LNCaP clone FGC (cell line): ENCODE measurements around the gene TIMP1.

ENCODE experiments used
- DNase-seq: peaks from one replicate; pipeline ENCODE4 v3.0.0-alpha.2; 2011; ENCODE audit warnings: low read depth
- H3K4me3 ChIP-seq: 2 replicates; pipeline ENCODE4 v1.5.1; 2011; ENCODE audit warnings: mild to moderate bottlenecking, low read depth, low read length, control low read depth
- TF ChIP-seq, protein P1 (sequence below): IDR thresholded peaks from 2 replicates; pipeline ENCODE4 v1.5.1; 2012; ENCODE audit warnings: mild to moderate bottlenecking; ENCODE audit not compliant: control insufficient read depth, insufficient read depth; ENCODE audit errors: extremely low read depth

TIMP1 gene

DNA sequence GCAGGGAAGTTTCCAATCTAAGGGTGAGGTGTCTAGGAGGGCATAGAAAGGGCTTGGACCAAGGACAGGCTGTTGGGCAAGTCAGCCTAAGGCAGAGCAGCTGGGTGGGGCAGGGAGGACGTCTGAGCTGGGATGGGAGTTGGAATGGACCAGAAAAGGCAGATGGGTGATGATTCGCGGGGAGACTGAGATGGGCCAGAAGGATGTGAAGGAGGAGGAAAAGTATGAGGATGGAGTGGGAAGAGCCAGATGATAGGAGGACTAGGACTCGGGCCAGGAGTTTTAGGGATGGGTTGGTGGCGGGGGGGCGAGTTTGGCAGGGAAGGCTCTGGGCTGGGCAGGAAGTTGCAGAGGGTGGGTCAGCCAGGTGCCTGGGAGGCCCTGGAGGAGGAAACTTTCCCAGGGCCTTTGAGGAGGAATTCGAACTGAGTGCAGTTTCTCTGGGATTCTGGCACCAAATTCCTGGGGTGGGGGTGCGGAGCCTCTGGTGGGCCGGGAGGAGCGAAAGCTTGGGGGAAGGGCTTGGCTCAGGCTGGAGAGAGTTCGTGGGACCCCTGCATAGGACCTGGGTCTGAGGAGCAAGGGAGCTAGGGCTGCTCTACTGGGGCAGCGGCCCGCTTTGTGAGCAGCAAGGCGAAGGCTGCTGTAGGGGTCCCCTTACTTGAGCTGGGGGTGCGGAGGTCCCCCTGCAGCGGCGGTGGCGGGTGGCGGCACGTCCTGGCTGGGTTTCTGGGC is 8.7 kb upstream of the TIMP1 start:
- no peak overlapping the region for H3K4me3 ChIP-seq
- no peak for DNase-seq
- TF ChIP-seq, protein P1, sequence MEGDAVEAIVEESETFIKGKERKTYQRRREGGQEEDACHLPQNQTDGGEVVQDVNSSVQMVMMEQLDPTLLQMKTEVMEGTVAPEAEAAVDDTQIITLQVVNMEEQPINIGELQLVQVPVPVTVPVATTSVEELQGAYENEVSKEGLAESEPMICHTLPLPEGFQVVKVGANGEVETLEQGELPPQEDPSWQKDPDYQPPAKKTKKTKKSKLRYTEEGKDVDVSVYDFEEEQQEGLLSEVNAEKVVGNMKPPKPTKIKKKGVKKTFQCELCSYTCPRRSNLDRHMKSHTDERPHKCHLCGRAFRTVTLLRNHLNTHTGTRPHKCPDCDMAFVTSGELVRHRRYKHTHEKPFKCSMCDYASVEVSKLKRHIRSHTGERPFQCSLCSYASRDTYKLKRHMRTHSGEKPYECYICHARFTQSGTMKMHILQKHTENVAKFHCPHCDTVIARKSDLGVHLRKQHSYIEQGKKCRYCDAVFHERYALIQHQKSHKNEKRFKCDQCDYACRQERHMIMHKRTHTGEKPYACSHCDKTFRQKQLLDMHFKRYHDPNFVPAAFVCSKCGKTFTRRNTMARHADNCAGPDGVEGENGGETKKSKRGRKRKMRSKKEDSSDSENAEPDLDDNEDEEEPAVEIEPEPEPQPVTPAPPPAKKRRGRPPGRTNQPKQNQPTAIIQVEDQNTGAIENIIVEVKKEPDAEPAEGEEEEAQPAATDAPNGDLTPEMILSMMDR, result no peak

GRCh38 chrX:47574076-47574546 is 8.1 kb upstream of the TIMP1 start:
- TF ChIP-seq, protein P1, result no peak
- H3K4me3 ChIP-seq, result no peak overlapping the region
- DNase-seq, result no peak

DNA sequence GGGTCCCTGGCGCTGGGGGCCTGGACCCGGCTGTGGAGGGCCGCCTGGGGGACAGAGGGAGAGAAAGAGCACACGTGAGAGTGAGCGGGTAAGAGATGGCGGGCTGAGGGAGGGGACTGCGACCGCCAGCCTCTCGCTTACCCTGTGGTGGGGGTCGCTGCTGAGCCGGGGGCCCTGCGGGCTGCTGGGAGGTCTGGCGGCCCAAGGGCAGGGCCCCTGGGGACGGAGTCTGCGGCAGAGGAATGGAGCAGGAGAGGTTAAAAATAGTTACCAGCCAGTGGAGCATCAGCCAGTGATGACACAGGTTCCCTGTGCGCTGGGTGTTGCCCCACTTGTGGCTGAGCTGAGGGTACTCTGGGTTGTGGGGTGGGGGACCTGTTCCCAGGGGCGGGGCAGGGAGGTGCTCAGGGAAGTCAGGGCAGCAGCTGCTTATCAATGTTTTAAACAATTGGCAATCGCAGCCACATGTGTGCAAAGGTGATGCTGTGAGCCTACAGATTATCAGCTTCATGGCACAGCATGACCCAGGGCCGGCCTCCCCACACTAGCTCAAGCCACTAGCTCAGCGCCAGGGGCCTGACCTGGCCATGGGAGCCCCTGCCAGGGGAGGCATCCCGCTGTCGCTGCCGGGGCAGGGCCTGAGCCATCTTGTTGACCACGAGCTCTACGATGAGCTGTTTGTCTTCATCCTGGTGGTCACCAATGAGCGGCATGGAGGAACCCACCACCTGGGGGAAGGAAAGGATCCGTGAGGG is 7.5 kb upstream of the TIMP1 start:
- TF ChIP-seq, protein P1, result no peak
- DNase-seq, result no peak
- H3K4me3 ChIP-seq, result no peak overlapping the region

DNA sequence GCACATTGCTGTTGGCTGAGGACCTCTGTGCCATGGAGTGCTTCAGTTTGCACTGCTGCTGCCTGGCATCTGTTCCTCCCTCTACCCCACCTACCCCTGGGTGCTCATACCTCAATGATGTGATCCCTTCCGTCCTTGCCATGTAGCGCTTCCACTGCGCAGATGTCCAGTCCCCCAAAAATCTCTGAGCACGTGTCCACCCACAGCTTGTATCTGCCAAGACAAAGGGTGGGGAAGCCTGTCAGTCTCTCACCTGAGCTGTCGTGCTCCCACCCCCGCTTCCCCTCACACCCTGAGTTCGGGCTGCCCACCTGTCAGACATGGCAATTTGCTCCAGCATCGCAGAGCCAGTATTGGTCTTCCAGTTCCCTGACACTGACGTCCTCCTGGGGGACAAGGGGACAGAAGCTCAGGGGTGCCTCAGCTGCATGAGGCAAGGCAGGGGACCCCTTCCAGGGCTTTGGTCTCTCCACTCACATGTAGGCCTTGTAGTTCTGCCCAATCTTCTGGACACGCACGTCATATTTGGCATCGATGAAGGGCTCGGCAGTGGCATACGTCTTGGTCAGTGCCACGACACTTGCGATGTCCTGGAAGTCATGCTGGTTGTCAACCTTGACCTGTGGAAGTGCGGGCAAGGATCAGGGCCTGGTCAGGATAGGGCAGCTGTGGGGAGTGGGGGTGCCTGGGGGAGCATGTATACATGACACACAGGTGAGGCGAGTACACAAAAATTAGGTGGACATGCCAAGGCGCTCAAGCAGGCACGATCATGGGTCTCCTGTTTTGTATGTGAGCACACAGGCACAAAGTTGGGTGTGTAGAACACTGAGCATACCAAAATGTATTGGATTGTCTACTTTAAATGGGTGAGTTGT is 6.0 kb upstream of the TIMP1 start:
- no peak overlapping the region for H3K4me3 ChIP-seq
- DNase-seq, result no peak
- TF ChIP-seq, protein P1, result no peak

DNA sequence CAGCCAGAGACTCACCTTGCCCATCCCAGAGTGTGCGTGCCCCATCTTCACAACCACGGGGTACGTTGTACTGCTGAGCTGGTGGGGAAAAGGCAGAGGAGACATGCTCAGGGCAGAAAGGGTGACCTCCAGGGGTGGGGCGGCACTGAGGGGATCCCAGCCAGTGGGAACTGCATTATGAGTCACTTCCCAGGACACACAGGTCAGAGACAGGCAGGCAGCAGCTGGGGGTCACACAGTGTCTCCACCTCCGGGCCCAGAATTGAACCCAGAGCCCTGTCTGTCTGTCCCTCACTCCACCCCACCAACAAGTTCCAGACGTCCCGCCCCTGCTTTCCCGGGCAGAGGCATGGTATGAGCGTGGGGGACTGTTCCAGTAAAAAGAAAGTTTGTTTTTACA is 4.8 kb upstream of the TIMP1 start:
- H3K4me3 ChIP-seq, result no peak overlapping the region
- TF ChIP-seq, protein P1, result no peak

DNA sequence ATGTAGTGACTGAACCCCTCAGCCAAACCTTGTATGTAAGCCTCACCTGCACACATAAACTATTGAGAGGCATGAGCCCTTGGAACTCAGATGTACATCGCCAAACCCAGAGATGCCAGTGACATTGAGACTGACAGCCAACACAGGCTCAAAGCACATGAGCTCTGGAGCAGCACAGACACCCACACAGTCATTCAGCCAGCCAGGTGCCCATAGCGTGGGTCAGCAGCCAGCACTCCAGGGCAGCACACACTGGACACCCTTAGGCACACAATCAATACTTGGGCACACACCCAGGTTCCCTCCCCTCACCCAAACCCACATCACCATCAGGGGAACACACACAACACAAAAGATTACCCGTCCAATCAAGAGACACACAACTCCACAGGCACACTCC is 4.3 kb upstream of the TIMP1 start:
- TF ChIP-seq, protein P1, result no peak
- H3K4me3 ChIP-seq, result no peak overlapping the region
- DNase-seq, result no peak

More for the DNA sequence above, 4.8 kb upstream of the TIMP1 start:
- DNase-seq, result no peak
